Cerebellar cortex (tissue), 1 donor: ENCODE measurements around the gene PIK3CB.
A peak's percentile ranks its signal among the peaks of the same experiment; 100 is the strongest.
"Not testable (repeated sequence)": the region's sequence is repeated elsewhere in the genome, so short reads cannot be mapped to it uniquely, and the experiment has no call there.

ENCODE experiments used
- DNase-seq: peaks from one replicate; pipeline ENCODE4 v3.0.0-alpha.2; 2015; ENCODE audit warnings: low spot score

PIK3CB gene

DNA sequence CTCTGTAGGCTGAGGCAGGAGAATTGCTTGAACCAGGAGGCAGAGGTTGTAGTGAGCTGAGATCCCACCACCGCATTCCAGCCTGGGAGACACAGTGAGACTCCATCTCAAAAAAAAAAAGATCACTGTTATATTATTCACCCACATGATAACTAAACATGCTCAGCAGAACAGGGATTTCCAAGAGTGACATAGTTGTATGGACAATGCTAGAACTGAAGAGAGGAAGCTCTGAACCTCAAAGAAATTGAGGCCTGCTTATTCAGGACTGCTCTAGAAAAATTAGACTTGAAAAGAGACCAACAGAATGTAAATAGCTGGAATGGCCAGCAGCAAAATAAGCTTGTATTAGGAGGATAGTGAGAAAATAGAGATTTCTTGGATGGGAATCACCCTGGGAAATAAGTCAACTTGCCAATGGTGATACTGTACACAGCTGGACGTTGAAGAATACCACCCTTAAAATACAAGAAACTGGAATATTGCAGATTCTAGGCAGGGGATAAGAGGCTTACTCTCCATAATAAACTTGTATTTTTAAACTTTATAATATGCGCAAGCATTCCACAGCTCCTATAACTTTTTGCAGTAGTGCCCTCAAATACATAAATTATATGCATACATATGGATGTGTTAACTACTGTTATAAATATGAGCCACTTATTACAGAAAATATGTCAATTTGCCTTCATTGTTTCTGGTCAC, 28.2 kb downstream of the PIK3CB start:
- no peak for DNase-seq

DNA sequence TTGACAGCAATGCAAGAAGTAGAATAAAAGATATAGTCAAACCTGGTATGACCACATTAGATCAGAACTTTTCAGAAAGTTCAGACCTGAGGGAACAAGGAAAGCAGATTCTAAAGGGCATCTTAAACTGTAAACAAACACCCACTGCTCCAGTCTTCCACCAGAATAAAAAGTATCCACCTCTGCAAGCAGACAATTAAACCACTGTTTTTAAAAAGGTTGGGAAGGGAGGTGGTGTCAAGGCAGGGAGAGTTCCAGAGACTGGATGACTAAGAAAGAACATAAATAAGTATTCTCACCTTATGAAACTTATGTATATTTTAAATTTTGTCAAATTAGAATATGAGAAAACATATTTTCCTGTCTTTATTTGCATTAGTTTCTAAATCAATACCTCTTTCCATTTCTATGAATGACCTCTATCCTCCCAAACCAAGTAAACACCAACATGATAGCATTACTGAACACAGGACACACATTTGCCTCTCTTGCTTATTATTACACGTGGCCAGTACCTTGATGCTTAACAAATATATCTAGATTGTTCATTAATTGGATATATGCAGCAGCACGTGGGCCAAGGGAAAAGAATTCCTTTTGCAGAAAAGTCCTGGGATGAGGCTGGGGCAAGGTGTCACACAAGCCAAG, 31.6 kb downstream of the PIK3CB start:
- DNase-seq: no peak

DNA sequence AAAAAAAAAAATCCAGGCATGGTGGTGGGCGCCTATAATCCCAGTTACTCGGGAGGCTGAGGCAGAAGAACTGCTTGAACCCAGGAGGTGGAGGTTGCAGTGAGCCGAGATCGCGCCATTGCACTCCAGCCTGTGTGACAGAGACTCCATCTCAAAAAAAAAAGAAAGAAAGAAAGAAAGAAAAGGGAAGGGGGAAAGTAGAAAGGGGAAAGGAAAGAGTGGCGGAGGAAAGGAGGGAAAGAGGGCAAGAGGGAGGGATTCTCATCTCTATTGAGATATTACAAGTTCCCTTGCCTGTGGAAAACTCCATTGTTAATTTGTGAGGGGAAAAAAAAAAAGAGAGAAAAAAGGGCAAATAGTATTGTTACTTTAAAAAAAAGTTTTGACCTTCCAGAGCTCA, 32.5 kb downstream of the PIK3CB start:
- DNase-seq: not testable (repeated sequence)

DNA sequence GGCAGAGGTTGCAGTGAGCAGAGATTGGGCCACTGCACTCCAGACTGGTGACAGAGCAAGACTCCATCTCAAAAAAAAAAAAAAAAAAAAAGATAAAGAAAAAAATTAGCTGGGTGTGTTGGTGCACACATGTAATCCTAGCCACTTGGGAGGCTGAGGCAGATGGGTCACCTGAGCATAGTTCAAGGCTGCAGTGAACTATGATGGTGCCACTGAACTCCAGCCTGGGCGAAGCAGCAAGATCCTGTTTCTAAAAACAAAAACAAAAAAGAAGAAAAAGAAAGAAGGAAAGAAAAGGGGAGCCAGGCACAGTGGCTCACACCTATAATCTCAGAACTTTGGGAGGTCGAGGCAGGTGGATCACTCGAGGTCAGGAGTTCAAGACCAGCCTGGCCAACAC, 32.9 kb downstream of the PIK3CB start:
- DNase-seq: no peak

DNA sequence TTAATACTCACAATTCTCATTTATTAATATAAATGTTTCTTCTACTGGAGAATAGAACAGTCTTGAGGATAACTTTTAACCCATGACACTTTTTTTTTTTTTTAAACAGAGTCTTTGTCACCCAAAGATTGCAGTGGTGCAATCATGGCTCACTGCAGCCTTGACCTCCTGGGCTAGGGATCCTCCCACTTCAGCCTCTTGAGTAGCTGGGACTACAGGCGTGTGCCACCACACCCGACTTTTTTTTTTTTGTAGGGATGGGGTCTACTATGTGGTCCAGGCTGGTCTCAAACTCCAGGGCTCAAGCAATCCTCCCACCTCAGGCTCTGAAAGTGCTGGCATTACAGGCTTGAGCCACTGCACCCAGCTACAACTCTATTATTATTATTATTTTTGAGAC, 34.5 kb downstream of the PIK3CB start:
- no peak for DNase-seq

DNA sequence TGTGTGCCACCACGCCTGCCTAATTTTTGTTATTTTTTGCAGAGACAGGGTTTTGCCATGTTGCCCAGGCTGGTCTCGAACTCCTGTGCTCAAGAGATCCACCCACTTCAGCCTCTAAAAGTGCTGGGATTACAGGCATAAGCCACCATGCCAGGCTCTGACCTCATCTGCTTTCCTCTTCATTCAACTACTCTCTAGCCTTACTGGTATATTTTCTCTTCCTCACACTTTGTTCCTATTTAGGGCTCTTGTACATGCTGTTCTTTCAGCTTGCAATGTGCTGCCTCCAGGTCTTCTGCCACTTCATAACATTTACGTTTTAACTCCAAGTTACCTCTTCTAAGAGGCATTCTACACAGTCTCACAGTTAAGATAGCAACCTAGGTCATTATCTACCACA, 34.9 kb downstream of the PIK3CB start:
- DNase-seq: no peak

DNA sequence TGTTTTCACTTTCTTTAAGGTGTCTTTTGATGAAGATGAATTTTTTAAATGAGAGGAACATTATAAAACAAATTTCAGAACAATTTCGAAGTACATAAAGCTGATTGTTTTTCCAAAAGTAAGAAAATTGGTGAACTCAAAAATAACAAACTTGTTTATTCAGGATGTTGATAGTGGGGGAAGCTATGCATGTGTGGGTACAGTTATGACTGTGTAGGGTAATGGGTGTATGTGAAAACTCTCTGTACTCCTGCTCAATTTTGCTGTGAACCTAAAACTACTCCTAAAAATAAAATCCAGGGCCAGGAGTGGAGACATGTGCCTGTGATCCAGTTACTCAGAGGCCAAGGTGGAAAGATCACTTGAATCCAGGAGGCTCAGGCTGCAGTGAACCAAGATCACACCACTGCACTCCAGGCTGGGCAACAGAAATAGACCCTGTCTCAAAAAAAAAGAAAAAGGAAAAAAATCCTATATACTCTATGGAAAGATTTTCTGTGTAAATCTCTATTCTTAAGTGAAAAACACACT, 37.2 kb downstream of the PIK3CB start:
- no peak for DNase-seq

DNA sequence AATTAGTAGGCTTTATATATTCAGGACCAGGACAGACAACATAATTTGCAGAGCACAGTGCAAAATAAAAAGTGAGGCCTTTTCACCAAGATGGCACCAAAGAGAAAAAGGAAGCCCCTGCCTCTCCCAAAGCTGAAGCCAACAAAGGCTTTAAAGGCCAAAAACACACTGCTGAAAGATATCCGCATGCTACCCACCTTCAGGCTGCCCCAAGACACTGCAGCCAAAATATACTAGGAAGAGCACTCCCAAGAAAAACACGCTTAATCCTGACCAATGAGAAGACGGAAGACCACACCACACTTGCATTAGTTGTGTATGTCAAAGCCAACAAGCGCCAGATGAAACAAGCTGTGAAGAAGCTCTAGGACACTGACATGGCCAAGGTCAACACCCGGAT, 38.0 kb downstream of the PIK3CB start:
- no peak for DNase-seq

DNA sequence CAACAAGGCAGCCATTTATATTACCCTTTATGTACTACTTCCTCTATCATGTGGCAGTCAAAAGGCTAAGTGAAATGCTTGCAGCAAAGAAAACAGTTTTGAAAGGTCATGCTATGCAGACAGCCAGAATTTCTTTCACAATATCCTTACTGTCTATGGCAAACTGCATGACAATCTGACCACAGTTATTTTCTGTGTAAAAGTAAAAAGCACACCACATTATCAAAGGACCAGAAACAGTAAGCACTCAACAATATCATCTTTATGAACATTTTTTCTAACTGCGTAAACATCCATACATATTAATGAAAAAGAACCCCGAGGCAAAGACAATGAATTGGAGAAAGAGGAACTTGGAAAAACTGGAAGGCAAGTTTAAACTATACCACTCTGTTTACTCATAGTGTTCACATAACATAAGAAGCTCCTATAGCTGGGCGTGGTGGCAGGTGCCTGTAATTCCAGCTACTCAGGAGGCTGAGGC, 47.9 kb downstream of the PIK3CB start:
- no peak for DNase-seq

DNA sequence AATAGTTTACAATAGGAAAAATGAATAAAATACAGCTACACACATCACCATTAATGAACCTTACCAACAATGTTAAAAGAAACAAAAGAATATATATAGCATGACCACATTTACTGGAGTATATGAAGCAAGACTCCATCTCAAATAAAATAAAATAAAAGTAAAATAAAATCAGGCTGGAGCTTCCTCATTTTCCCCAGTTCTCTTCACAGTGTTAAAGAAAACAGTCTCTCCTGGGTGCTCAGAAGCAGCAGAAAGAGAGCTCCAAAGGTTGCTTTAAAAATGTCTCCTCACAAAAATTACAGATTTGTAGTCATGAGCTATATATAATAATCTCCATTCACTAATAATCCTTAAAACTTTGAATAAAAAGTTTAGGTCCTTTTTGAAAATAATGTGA, 48.8 kb downstream of the PIK3CB start:
- DNase-seq: no peak

DNA sequence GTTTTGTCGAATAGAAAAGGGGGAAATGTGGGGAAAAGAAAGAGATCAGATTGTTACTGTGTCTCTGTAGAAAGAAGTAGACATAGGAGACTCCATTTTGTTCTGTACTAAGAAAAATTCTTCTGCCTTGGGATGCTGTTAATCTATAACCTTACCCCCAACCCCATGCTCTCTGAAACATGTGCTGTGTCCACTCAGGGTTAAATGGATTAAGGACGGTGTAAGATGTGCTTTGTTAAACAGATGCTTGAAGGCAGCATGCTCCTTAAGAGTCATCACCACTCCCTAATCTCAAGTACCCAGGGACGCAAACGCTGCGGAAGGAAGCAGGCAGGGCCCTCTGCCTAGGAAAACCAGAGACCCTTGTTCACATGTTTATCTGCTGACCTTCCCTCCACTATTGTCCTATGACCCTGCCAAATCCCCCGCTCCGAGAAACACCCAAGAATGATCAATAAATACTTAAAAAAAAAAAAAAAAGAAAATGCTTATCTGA, 49.3 kb downstream of the PIK3CB start:
- not testable (repeated sequence) for DNase-seq

DNA sequence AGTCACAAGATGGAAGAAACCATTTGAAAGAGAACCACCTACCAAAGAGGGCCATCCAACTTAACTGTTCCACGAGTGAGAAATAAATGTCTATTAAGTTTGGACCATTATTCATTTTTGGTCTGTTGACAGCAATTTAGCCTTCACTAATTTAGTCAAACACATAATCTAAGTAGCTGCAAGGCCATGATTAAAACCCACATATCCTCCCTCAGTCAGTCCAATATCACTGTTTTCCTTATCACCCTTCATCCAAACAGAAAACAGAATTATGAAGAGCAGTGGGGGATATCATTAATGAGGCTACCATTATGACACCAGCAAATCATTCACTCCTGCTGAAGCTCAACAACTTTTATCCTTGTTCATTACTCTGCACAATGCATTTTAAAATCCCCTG, 52.0 kb downstream of the PIK3CB start:
- DNase-seq: no peak

DNA sequence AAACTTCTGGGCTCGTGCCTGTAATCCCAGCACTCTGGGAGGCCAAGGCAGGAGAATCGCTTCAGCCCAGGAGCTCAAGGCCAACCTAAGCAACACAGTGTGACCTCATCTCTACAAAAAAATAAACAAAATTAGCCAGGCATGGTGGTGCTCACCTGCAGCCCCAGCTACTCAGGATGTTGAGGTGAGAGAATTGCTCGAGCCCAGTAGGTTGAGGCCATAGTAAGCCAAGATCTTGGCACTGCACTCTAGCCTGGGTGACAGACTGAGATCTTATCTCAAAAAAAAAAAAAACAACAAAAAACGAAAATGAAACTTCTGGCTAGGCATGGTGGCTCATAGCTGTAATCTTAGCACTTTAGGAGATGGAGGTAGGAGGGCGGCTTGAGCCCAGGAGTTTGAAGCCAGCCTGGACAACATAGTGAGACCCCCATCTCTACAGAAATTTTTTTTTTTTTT, 53.7 kb downstream of the PIK3CB start:
- DNase-seq: no peak

DNA sequence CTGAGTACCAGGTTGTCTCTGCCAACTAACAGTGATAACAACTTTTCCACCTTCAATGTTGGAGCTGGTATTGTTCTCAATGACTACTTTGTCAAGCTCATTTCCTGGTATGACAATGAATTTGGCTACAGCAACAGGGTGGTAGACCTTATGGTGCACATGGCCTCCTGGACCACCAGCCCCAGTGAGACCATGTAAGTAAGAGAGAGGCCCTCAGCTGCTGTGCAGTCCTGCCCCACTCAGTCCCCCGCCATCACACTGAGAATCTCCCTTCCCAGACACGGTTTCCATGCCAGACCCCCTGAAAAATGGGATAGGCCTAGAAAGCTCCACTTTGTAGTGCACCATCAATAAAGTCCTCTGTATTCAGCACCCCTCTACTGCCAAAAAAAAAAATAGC, 56.1 kb downstream of the PIK3CB start:
- DNase-seq: no peak

DNA sequence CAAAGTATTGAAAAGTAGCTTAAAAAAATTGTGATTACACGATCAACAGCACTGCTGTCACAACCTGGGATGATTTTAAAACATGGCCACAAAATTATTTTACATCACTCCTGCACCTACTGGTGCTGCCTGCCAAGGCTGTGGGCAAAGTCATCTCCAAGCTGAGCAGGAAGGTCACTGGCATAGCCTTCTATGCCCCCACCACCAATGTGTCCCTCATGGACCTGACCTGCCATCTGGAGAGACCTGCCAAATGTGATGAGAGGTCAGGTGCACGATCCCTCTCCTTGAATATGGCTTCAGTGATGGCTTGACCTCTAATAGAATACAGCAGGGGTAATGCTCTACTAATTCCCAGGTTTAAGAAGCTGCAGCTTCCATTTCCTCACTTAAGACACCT, 57.8 kb downstream of the PIK3CB start:
- DNase-seq: no peak

DNA sequence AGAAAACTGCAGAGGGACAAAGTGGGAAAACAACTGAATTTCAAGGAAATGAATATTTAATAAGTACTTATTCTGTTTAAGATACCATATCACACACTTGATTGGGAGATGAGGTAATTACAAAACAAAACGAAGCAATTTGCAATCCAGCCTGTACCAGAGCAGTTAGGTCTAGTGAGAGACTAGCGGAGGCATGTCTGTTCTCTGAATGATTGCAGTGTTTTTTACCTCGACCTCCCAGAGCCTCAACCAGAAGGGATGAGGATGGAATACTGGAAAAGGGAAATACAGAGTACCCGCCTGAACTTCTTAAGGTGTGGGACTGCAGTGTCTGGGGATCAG, 59.5 kb downstream of the PIK3CB start:
- DNase-seq: no peak

DNA sequence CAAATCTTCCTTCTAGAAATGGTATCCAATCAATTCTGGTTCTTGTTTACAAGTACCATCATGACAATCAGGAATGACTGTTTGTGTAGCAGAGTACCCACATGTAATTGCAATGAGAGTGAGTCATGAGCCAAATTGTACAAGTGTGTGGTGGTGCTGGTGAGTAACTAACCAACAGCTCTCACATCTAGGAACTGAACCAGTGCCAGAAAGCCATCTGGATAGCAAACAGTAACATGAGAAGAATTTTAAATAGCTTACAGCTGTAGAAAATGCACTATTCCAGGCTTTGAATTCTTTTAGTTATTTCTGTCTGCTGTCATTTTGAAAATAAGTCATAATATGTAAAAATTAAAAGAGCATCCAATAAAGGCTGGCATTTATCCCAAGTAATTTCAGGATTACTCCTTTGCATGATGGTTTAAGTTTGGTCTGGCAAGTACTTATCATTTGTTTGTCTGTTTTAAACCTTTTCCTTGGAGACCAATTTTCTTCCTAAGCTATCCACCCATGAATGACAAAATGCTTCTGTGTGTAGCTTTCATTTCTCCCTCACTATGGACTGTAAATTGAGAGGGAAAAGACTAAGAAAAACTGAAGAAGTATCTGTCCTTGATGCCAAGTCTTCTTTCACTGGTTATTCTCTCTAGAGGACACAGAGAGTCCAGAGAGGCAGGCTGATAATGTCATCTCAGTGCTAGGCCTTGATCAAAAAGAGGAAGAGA, 60.0 kb downstream of the PIK3CB start:
- peak; percentile 85 for DNase-seq

DNA sequence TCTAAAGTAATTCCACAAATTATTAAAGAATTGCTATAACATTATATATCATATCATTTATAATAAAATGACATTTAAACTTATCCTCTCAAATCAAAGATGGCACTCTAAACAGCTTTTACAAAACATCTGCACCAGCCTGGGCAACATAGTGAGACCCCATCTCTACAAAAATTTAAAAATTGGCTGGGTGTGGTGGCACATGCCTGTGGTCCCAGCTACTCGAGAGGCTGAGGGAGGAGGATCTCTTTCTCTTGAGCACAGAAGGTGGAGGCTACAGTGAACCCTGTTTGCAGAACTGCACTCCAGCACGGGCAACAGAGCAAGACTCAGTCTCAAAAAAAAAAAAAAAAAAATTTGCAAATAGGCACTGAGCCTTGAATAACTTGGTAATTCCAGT, 63.1 kb downstream of the PIK3CB start:
- DNase-seq: no peak

DNA sequence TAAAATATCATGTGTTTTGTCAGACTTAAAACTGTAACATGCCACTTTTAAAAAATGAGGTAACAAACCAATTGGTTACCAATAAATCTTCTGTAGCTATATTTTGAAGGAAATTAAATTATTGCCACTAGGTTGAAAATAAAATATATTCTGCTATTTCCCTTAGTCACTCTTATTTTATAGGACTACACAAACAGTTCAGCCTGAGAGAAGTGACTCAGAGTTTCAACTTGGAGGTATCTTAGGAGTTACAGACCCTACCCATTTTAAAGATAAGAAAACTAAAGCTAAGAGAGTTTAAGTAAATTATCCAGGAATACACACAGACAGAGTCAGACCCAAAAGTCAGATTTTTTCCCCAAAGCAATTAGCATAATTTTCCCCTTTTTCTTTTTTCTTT, 65.1 kb downstream of the PIK3CB start:
- no peak for DNase-seq

DNA sequence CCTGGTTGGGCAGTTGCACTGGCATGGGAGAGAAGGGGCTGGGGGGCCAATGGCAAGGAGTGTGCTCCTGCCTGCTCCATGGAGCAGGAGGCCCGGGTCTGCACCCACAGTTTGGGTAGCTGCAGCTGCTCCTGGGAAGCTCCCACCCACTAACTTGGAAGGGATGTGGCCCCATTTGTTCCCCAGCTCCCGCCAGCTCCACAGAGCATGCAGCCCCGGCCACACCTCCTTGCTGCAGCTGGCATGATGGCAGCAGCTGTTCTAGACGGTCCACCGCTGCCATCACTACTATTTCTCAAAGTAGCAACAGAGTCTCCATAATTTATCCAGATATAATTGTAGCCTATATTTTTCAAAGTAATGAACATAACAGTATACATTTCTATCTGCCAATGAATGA, 65.8 kb downstream of the PIK3CB start:
- no peak for DNase-seq

DNA sequence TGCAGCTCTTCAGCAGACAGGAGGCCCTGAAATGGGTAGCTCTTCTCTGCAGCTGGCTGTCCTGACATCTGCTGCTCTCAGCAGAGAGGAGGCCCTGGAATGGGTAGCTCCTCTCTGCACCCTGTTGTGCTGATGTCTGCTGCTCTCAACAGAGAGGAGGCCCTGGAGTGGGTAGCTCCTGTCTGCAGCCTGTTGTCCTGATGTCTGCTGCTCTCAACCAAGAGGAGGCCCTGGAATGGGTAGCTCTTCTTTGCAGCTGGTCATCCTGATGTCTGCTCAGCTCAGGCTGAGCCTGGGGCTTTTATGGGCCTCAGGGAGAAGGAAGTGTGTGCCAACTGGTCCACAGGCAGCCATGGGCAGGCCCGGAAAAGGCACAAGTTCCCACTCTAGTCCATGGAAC, 66.6 kb downstream of the PIK3CB start:
- DNase-seq: no peak

DNA sequence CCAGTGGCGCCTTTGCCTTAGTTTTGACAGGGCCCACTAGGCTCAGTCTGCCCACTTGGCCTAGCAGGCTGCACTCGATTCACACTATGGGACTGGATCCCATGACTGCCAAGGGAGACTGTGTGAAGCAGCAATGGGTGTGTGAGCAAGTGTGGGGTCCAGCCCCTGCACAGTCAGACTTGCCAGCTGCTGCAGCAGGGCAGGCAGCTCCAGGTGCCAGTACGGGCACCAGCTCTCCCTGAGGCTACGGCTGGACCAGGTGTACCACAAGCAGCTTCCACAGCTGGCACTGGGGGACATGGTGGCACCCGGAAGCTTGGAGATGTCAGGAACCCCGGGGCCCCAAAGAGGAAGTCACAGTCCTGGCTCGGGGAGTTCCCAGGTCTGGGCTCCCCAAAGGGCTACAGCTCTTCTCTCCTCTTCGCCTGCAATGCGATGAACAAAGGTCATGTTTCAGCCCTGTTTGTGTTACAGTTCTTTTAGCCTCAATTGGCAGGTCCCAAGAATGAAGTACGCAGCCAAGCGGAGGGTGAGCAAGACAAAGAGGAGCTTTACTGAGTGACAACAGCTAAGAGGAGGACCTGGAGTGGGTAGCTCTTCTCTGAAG, 67.1 kb downstream of the PIK3CB start:
- DNase-seq: no peak
